Activated naive CD8-positive, alpha-beta T cell treated with anti-CD3 and anti-CD28 coated beads, Interleukin-2, amount 50 U/mL, for 24 hours (primary cell): ENCODE results near the gene FXYD4.

Source experiments
- ATAC-seq: fragments of 150-1000 bp; cut with Tn5 transposase; one replicate; pipeline ENCODE4 v1.10.0; 2021
- DNase-seq: peaks from one replicate; pipeline ENCODE4 v3.0.0; 2021
- H3K27ac Mint-ChIP-seq: one replicate; pipeline ENCODE4 v1.8.0; 2021; ENCODE audit warnings: mild to moderate bottlenecking, mixed read lengths
- H3K27me3 Mint-ChIP-seq: one replicate; pipeline ENCODE4 v1.8.0; 2021; ENCODE audit warnings: mixed read lengths
- H3K36me3 Mint-ChIP-seq: one replicate; pipeline ENCODE4 v1.8.0; 2021; ENCODE audit warnings: low read depth, mixed read lengths
- H3K4me1 Mint-ChIP-seq: one replicate; pipeline ENCODE4 v1.8.0; 2021; ENCODE audit warnings: mixed read lengths
- H3K4me3 Mint-ChIP-seq: one replicate; pipeline ENCODE4 v1.8.0; 2021; ENCODE audit warnings: mild to moderate bottlenecking, moderate library complexity, mixed read lengths
- H3K9me3 Mint-ChIP-seq: one replicate; pipeline ENCODE4 v1.8.0; 2021; ENCODE audit warnings: mixed read lengths

FXYD4 gene

GRCh38 chr10:43403911-43404703 is 32.7 kb downstream of the FXYD4 start:
- Mint-ChIP-seq H3K4me1 (peaks cover 63% of the 10 kb centered on the region), H3K4me3 (peak overlapping the region; percentile 96), H3K27me3 (no peaks in the 10 kb centered on the region), H3K27ac (peak overlapping the region; percentile 93), H3K36me3 (peaks cover 83% of the 10 kb centered on the region), H3K9me3 (no peaks in the 10 kb centered on the region)
- DNase-seq = no peak
- no peak for ATAC-seq

- Mint-ChIP-seq H3K4me1 (peaks cover 60% of the 10 kb centered on the region), H3K27ac (peak overlapping the region; percentile 93), H3K4me3 (peak overlapping the region; percentile 96), H3K9me3 (no peaks in the 10 kb centered on the region), H3K36me3 (peaks cover 80% of the 10 kb centered on the region), H3K27me3 (no peaks in the 10 kb centered on the region)
- DNase-seq = no peak
- no peak for ATAC-seq
These were observed 33.3 kb downstream of the FXYD4 start for GRCh38 chr10:43404704-43405084.

GRCh38 chr10:43407148-43407575 is 35.7 kb downstream of the FXYD4 start:
- H3K9me3 Mint-ChIP-seq = no peaks in the 10 kb centered on the region
- H3K27ac Mint-ChIP-seq = peak overlapping the region; percentile 99
- DNase-seq (peak; percentile 67), ATAC-seq (no peak)
- H3K27me3 Mint-ChIP-seq = no peaks in the 10 kb centered on the region
- peaks cover 48% of the 10 kb centered on the region for H3K4me1 Mint-ChIP-seq
- peaks cover 59% of the 10 kb centered on the region for H3K36me3 Mint-ChIP-seq
- H3K4me3 Mint-ChIP-seq = peak overlapping the region; percentile 96

DNA sequence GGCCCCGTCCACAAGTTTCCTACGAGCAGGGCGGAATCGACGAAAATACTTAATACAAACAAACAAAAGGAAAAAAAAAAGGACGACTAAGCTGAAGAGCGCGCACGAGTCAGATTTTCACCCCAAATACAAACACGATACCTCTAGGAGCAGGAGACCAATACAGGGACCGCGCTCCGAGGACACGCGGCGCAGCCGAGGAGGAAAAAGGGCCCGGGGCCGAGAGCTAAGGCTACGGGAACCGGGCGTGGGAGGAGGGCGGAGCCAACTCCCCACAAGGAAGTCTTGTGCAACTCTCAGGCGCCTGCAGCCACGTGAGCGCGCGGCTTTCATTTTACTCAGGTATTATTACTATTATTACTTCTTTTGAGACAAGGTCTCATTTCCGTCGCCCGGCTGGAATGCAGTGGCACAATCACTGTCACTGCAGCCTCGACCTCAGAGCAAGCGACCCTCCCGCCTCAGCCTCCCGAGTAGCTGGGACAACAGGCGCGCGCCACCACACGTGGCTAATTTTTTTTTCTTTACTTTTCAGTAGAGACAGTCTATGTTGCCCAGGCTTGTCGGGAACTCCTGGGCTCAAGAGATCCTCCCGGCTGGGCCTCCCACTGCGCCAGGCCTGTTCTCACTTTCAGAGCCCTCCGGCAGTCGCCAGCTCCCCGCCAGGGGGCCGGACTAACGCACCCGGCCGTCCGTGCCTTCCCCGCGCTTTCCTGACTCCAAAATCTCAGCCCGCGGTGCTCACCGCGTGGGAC is 36.3 kb downstream of the FXYD4 start:
- H3K27ac Mint-ChIP-seq = peak overlapping the region; percentile 99
- H3K4me1 Mint-ChIP-seq = peaks cover 42% of the 10 kb centered on the region
- H3K27me3 Mint-ChIP-seq = no peaks in the 10 kb centered on the region
- peak; percentile 58 for ATAC-seq
- no peaks in the 10 kb centered on the region for H3K9me3 Mint-ChIP-seq
- peaks cover 53% of the 10 kb centered on the region for H3K36me3 Mint-ChIP-seq
- H3K4me3 Mint-ChIP-seq = peak overlapping the region; percentile 96
- DNase-seq = peak; percentile 94

DNA sequence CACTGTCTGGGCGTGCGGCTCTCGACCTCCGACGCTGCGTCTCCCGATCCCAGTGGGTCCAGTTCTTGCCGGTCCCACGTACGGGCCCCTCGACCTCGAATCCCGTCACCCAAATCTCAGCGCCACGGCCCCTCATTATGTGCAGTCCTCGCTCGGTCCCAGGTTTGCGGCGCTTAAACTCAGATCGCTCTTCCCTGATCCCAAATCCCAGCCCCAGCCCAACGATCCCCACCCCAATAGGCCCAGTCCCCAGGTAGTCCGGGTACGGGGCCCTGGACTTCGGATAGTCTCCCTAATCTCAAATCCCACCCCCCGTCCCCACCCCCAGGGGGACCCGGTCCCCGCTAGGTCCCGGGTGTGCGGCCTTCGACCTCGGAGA is 36.9 kb downstream of the FXYD4 start:
- no peaks in the 10 kb centered on the region for H3K9me3 Mint-ChIP-seq
- H3K36me3 Mint-ChIP-seq = peaks cover 47% of the 10 kb centered on the region
- peaks cover 38% of the 10 kb centered on the region for H3K4me1 Mint-ChIP-seq
- no peaks in the 10 kb centered on the region for H3K27me3 Mint-ChIP-seq
- ATAC-seq = no peak
- H3K4me3 Mint-ChIP-seq = peak overlapping the region; percentile 96
- no peak for DNase-seq
- peak overlapping the region; percentile 99 for H3K27ac Mint-ChIP-seq

DNA sequence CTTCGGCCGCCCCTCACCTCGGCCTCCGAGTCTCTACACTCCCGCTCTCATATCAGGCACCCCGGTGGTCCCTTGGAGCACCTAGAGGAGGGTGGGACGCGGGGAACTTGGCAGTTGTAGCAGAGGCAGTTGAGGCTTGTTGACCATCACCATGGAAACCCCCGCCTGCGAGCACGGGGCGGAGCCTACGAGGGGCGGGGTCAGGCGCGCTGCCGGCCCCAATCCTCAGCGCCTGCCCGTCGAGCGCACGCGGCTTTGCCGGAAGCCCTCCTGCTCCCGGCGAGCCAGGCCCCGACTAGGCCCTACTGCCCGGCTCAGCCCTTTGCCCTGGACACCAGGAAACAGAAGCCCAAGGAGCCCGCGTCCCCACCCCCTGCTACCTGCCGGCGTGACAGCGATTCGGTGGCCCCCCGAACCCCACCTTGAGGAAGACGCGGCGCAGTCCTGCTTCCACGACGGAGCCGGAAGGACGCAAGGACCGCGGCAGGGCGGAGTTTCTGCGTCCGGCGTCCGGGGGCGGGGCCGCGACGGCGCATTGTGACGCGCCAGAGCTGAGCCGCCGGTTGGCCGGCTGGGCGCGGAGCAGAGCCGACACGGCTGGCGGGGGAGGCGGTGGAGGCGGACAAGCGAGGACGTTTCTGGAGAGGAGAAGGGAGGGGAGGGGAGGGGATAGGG is 37.4 kb downstream of the FXYD4 start, which contains the start of gene HNRNPF:
TSS of gene HNRNPF (minus strand) at position 477 of the 675 bp plus-strand sequence. CDS start 21,302 bp downstream, outside the sequence.
- H3K27me3 Mint-ChIP-seq = no peaks in the 10 kb centered on the region
- peak within 1 kb of the TSS; percentile 99 for H3K27ac Mint-ChIP-seq
- DNase-seq (peak; percentile 96), ATAC-seq (peak; percentile 75)
- H3K9me3 Mint-ChIP-seq = no peaks in the 10 kb centered on the region
- peak within 1 kb of the TSS; percentile 96 for H3K4me3 Mint-ChIP-seq
- H3K36me3 Mint-ChIP-seq = peaks cover 42% of the 10 kb centered on the region
- peaks cover 32% of the 10 kb centered on the region for H3K4me1 Mint-ChIP-seq

DNA sequence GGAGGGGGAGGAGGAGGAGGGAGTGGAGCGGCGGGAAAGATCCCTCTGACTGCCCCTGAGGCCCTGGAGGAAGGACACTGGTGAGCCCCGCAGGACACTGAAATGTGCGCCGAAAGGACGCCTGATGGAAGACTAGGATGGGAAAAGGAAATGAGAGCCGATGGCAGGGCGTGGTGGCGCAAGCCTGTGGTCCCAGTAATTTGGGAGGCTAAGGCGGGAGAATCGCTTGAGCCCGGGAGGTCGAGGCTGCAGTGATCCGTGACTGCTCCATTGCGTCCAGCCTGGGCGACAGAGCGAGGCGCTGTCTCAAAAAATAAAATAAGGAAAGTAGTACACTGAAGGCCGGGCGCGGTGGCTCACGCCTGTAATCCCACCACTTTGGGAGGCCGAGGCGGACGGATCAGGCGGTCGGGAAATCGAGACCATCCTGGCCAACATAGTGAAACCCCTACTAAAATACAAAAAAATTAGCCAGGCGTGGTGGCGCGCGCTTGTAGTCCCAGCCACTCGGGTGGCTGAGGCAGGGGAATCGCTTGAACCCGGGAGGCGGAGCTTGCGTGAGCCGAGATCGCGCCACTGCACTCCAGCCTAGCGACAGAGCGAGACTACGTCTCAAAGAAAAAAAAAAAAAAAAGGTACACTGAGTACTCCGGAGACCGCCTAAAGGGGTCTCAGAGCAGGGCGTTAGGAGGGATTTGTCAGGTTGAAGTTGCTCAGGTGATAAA is 38.1 kb downstream of the FXYD4 start:
- Mint-ChIP-seq H3K4me3 (peak overlapping the region; percentile 96), H3K9me3 (no peaks in the 10 kb centered on the region), H3K4me1 (peaks cover 25% of the 10 kb centered on the region), H3K27ac (peak overlapping the region; percentile 99), H3K36me3 (peaks cover 35% of the 10 kb centered on the region), H3K27me3 (no peaks in the 10 kb centered on the region)
- ATAC-seq (peak; percentile 0), DNase-seq (peak; percentile 69)

DNA sequence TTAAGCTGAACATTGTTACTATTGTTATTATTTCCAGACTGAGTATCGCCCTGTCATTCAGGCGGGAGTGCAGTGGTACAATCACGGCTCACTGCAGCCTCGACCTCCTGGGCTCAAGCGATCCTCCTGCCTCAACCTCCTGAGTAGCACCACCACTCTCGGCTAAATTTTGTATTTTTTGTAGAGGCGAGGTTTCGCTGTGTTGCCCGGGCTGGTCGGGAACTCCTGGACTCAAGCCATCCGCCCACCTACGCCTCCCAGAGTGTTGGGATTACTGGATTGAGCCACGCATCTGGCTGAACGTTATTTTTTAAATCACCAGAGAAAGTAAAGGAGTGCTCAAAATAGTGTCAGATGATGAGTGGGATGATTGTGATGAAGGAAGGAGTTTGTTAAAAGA is 38.9 kb downstream of the FXYD4 start:
- Mint-ChIP-seq H3K4me3 (peak overlapping the region; percentile 96), H3K27me3 (no peaks in the 10 kb centered on the region), H3K4me1 (peaks cover 21% of the 10 kb centered on the region), H3K27ac (peak overlapping the region; percentile 99), H3K9me3 (no peaks in the 10 kb centered on the region), H3K36me3 (peaks cover 28% of the 10 kb centered on the region)
- ATAC-seq (no peak), DNase-seq (no peak)

GRCh38 chr10:43411536-43411935 is 40.1 kb downstream of the FXYD4 start:
- DNase-seq = no peak
- H3K9me3 Mint-ChIP-seq = no peaks in the 10 kb centered on the region
- H3K27ac Mint-ChIP-seq = no peak overlapping the region
- peaks cover 16% of the 10 kb centered on the region for H3K36me3 Mint-ChIP-seq
- ATAC-seq = no peak
- H3K27me3 Mint-ChIP-seq = no peaks in the 10 kb centered on the region
- H3K4me3 Mint-ChIP-seq = no peak overlapping the region
- H3K4me1 Mint-ChIP-seq = peaks cover 19% of the 10 kb centered on the region

- ATAC-seq (no peak), DNase-seq (no peak)
- H3K9me3 Mint-ChIP-seq = no peaks in the 10 kb centered on the region
- H3K36me3 Mint-ChIP-seq = peaks cover 7% of the 10 kb centered on the region
- H3K4me3 Mint-ChIP-seq = no peak overlapping the region
- H3K27me3 Mint-ChIP-seq = no peaks in the 10 kb centered on the region
- H3K27ac Mint-ChIP-seq = no peak overlapping the region
- H3K4me1 Mint-ChIP-seq = peaks cover 37% of the 10 kb centered on the region
These were observed 44.1 kb downstream of the FXYD4 start for GRCh38 chr10:43415544-43415943.

DNA sequence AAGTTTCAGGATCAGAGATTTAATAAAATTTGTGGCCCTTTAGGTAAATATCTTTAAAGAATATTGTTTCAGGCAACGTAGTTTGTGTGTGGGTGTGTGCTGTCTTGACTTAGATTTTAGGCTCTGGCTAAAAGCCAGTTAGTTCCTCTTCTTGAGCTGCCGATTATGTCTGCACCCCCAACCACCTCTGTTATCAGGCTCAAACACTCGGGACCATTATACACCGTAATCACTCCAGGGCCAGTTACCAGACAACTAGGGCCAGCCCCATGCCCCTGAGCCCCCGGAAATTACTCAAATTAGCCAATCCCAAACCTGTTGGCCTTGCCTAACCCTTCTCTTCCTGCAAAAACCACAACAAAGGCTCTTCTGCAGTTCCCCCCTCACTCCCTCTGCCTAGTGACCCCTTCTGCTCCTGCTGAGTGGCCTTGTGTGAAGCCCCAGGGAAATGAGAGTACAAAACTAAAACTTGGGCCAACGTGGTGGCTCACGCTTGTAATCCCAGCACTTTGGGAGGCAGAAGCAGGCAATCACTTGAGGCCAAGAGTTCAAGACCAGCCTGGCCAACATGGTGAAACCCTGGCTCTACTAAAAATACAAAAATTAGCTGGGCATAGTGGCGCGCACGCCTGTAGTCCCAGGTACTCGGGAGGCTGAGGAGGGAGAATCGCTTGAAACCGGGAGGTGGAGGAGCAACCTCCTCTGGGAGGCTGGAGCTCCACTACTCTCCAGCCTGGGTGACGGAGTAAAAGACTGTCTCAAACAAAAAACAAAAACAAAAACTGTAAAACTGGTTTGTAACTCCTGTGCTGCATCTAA is 46.7 kb downstream of the FXYD4 start:
- H3K9me3 Mint-ChIP-seq = no peaks in the 10 kb centered on the region
- H3K4me3 Mint-ChIP-seq = peak overlapping the region; percentile 45
- H3K4me1 Mint-ChIP-seq = peaks cover 46% of the 10 kb centered on the region
- H3K36me3 Mint-ChIP-seq = peaks cover 8% of the 10 kb centered on the region
- ATAC-seq (peak; percentile 63), DNase-seq (peak; percentile 67)
- no peaks in the 10 kb centered on the region for H3K27me3 Mint-ChIP-seq
- peak overlapping the region; percentile 89 for H3K27ac Mint-ChIP-seq

DNA sequence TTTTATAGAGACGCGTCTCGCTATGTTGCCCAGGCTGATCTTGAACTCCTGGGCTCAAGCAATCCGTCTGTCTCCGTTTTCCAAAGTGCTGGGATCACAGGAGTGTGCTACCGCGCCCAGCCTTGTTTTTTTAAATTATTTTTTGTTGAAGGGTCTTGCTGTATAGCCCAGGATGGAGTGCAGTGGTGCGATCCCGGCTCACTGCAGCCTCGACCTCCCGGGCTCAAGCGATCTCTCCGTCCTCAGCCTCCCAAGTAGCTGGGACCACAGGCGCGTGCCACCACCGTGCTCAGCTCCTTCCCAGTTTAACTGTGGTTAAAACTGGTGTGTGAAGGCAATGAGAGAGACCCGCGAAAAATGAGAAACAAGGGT is 48.5 kb downstream of the FXYD4 start:
- no peak for ATAC-seq
- Mint-ChIP-seq H3K4me3 (peak overlapping the region; percentile 65), H3K9me3 (no peaks in the 10 kb centered on the region), H3K27me3 (no peaks in the 10 kb centered on the region), H3K27ac (peak overlapping the region; percentile 95), H3K36me3 (peaks cover 8% of the 10 kb centered on the region), H3K4me1 (peaks cover 46% of the 10 kb centered on the region)
- no peak for DNase-seq

DNA sequence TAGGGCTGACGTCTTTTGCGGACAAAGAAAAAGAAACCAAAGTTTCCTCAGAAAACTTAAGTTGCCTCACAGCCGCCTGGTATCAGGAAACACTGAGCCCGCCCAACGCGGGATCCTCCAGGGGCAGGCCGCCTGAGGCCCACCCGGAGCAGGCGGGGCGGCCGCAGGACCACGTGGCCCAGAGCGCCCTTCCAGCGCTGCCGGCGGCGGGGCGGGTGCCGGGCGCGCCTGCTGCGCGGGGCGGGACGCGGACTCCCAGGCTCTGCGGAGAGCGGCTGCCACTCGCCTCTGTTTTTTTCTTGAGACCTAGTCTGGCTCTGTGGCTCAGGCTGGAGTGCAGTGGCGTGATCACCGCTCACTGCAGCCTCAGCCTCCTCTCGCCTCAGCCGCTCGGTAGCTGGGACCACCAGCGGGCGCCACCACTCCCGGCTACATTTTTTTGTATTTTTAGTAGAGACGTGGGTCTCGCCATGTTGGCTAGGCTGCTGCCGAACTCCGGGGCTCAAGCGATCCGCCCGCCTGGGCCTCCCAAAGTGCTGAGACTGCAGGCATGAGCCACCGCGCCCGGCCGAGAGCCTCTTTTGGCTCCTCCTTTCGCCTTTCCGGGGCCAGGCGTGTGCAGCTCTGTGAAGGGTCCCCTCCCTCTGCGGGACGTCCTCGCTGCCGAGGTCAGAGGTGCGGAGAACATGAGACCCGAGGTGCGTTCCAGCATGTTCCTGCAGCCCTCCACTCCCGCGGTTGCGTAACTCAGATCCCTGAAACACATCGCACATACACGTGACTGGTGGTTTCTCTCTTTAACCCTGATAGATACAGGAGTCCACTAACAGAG is 49.1 kb downstream of the FXYD4 start:
- Mint-ChIP-seq H3K9me3 (no peaks in the 10 kb centered on the region), H3K36me3 (peaks cover 8% of the 10 kb centered on the region)

More for the DNA sequence above, 49.1 kb downstream of the FXYD4 start:
- H3K27ac Mint-ChIP-seq = peak overlapping the region; percentile 97
- peak overlapping the region; percentile 83 for H3K4me3 Mint-ChIP-seq
- peaks cover 49% of the 10 kb centered on the region for H3K4me1 Mint-ChIP-seq
- peak; percentile 87 for DNase-seq
- no peaks in the 10 kb centered on the region for H3K27me3 Mint-ChIP-seq
- peak; percentile 90 for ATAC-seq
